ENCODE data around the gene MAGOH.

GRCh38 chr1:53259932-53260331 lies 21.6 kb upstream of the MAGOH start:
- TF ChIP-seq CTCF (IDR thresholded peaks at IDR 0.05; ENCODE audit: poor library complexity, severe bottlenecking) (no peak), POLR2AphosphoS5 (IDR thresholded peaks at IDR 0.05) (no peak), RAD21 (conservative IDR thresholded peaks at IDR 0.05) (no peak), EZH2 (IDR thresholded peaks at IDR 0.05; ENCODE audit: borderline replicate concordance, insufficient read depth, low read length, poor library complexity, severe bottlenecking) (no peak), EP300 (conservative IDR thresholded peaks at IDR 0.05; ENCODE audit: poor library complexity, severe bottlenecking) (no peak), SMC3 (conservative IDR thresholded peaks at IDR 0.05; ENCODE audit: poor library complexity) (no peak), MXI1 (conservative IDR thresholded peaks at IDR 0.05; ENCODE audit: poor library complexity, severe bottlenecking) (no peak), TAF1 (IDR thresholded peaks at IDR 0.05; ENCODE audit: low read depth) (no peak)
- TF ChIP-seq, protein P1, sequence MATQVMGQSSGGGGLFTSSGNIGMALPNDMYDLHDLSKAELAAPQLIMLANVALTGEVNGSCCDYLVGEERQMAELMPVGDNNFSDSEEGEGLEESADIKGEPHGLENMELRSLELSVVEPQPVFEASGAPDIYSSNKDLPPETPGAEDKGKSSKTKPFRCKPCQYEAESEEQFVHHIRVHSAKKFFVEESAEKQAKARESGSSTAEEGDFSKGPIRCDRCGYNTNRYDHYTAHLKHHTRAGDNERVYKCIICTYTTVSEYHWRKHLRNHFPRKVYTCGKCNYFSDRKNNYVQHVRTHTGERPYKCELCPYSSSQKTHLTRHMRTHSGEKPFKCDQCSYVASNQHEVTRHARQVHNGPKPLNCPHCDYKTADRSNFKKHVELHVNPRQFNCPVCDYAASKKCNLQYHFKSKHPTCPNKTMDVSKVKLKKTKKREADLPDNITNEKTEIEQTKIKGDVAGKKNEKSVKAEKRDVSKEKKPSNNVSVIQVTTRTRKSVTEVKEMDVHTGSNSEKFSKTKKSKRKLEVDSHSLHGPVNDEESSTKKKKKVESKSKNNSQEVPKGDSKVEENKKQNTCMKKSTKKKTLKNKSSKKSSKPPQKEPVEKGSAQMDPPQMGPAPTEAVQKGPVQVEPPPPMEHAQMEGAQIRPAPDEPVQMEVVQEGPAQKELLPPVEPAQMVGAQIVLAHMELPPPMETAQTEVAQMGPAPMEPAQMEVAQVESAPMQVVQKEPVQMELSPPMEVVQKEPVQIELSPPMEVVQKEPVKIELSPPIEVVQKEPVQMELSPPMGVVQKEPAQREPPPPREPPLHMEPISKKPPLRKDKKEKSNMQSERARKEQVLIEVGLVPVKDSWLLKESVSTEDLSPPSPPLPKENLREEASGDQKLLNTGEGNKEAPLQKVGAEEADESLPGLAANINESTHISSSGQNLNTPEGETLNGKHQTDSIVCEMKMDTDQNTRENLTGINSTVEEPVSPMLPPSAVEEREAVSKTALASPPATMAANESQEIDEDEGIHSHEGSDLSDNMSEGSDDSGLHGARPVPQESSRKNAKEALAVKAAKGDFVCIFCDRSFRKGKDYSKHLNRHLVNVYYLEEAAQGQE (IDR thresholded peaks at IDR 0.05; ENCODE audit: borderline replicate concordance), result no peak
